Keratinocyte (primary cell): ENCODE measurements around the gene ABCD2.

Experiments
- EZH2 ChIP-seq: IDR thresholded peaks from one replicate; pipeline ENCODE4 v1.6.1; 2012; ENCODE audit warnings: inconsistent platforms, mild to moderate bottlenecking, low read length, moderate library complexity
- TF ChIP-seq, protein P1 (sequence below), 3 experiments: IDR thresholded peaks in 1 of 3; conservative IDR thresholded peaks in 1 of 3; optimal IDR thresholded peaks in 1 of 3; 2 replicates in 2 of 3; 3 replicates in 1 of 3; pipeline versions ENCODE3 to v1.5.1; 2011; ENCODE audit warnings: low read length in 3 of 3, mild to moderate bottlenecking in 3 of 3, moderate library complexity in 2 of 3, control low read depth in 1 of 3, inconsistent platforms in 1 of 3; ENCODE audit not compliant: insufficient read depth in 2 of 3; ENCODE audit errors: extremely low read depth in 1 of 3

DNA sequence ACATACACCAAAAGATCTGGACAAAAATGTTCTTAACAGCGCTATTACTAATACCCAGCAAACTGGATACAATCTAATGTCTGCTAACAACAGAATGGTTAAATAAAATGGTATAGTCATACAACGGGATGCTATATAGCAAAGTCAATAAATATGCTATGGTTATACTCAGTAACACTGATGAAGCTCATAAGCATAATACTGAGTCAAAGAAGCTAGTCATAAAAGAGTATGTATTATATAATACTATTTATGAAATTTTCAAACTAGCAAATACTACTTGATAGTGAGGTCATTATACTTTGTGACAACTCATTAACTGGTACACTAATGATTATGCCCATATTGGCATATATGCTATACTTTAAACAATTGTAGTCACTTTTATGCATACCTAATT, 7.4 kb downstream of the ABCD2 start:
- TF ChIP-seq, protein P1, sequence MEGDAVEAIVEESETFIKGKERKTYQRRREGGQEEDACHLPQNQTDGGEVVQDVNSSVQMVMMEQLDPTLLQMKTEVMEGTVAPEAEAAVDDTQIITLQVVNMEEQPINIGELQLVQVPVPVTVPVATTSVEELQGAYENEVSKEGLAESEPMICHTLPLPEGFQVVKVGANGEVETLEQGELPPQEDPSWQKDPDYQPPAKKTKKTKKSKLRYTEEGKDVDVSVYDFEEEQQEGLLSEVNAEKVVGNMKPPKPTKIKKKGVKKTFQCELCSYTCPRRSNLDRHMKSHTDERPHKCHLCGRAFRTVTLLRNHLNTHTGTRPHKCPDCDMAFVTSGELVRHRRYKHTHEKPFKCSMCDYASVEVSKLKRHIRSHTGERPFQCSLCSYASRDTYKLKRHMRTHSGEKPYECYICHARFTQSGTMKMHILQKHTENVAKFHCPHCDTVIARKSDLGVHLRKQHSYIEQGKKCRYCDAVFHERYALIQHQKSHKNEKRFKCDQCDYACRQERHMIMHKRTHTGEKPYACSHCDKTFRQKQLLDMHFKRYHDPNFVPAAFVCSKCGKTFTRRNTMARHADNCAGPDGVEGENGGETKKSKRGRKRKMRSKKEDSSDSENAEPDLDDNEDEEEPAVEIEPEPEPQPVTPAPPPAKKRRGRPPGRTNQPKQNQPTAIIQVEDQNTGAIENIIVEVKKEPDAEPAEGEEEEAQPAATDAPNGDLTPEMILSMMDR (optimal IDR thresholded peaks at IDR 0.05 in 1 of 3, IDR thresholded peaks at IDR 0.05 in 1 of 3, conservative IDR thresholded peaks at IDR 0.05 in 1 of 3; ENCODE audit: extremely low read depth in 1 of 3, insufficient read depth in 2 of 3, low read length in 3 of 3), result no peak
- no peak for TF ChIP-seq EZH2
